HEK293 (cell line): ENCODE data around the gene KRT82.
"Not testable (repeated sequence)": the region's sequence is repeated elsewhere in the genome, so short reads cannot be mapped to it uniquely, and the experiment has no call there.

Experiments used
- CTCF ChIP-seq: fragments of 450-650 bp; formaldehyde crosslinking; IDR thresholded peaks from 2 replicates; pipeline ENCODE4 v1.5.1; 2016; ENCODE audit warnings: missing biosample characterization, missing genetic modification characterization
- SETDB1 ChIP-seq: IDR thresholded peaks from one replicate; pipeline ENCODE4 v1.6.1; 2017; ENCODE audit warnings: mild to moderate bottlenecking, low read length, moderate library complexity, mixed read lengths; ENCODE audit not compliant: insufficient read length
- ZNF239 ChIP-seq: fragments of 450-650 bp; formaldehyde crosslinking; IDR thresholded peaks from 2 replicates; pipeline ENCODE4 v1.5.1; 2016; ENCODE audit warnings: missing biosample characterization, missing genetic modification characterization
- ZNF624 ChIP-seq: fragments of 450-650 bp; formaldehyde crosslinking; IDR thresholded peaks from 2 replicates; pipeline ENCODE4 v1.5.1; 2017; ENCODE audit warnings: missing biosample characterization, missing genetic modification characterization
- TF ChIP-seq, protein P1 (sequence below): fragments of 450-650 bp; formaldehyde crosslinking; optimal IDR thresholded peaks from 2 replicates; pipeline ENCODE3; 2016; ENCODE audit warnings: missing biosample characterization, mild to moderate bottlenecking, missing genetic modification characterization

- TF ChIP-seq, protein P1, sequence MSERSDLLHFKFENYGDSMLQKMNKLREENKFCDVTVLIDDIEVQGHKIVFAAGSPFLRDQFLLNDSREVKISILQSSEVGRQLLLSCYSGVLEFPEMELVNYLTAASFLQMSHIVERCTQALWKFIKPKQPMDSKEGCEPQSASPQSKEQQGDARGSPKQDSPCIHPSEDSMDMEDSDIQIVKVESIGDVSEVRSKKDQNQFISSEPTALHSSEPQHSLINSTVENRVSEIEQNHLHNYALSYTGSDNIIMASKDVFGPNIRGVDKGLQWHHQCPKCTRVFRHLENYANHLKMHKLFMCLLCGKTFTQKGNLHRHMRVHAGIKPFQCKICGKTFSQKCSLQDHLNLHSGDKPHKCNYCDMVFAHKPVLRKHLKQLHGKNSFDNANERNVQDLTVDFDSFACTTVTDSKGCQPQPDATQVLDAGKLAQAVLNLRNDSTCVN (tag by site-specific recombination), result not testable (repeated sequence)
- not testable (repeated sequence) for TF ChIP-seq CTCF (tag by site-specific recombination); ZNF624 (tag by site-specific recombination); ZNF239 (tag by site-specific recombination); SETDB1
These were observed 4.6 kb upstream of the KRT82 start for GRCh38 chr12:52410589-52411248.
